ENCODE data around the gene JADE2. TPM values are rescaled to one million over a fixed set of nuclear protein-coding genes. Genes with fewer than 3 reads are reported as not detected.

The JADE2 gene
- total and polyA plus RNA-seq, 2 experiments from 2014 or later = 14.9 to 35.4 TPM

DNA sequence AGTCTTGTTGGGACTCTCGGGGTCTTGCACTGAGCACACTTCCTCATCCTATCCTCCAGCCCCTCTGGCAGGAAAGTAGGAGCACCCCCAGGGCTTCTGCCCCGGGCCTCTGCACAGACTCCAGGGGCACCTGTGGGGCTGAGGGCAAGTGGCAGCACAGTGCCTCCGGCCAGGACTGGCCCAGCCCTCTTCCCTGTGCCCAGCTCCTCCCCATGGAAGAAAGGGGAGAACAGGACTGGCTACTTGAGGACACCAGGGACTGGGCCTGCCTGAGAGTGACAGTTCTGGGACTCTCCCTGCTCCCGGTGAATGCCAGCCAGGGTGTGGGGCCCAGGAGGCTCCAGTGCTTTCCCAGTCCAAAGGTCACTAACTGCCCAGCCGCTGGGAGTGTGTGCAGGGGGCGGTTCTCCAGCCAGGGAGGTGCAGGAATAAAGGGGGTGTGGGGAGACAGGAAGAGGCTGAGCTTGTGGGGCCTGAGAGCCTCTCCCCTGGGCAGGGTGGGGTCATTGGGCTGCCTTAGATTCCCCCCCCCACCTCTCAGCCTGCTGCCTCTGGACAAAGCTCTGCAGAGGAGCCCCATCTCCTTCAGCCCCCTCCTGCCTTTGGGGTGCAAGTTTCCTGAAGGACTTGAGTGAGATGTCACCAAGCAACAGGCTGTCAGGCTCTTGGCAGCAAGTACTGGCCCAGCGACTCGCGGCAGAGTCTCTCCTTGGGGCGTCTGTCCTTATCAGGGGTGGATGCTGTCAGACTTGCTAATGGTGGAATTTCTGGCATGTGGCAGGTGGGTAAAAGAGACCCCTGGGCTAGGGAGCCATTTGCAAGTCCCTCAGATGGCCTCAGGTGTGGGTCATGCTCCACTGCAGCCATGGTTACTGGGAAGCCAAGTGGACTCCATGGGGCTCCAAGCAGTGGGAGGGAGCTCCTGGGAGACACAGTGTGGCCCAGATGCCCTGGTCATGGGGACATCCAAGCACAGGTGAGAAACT lies 19.1 kb upstream of the JADE2 start:
- Histone ChIP-seq H3K4me3 (no peak overlapping the region), H3K36me3 (replicated peaks; ENCODE audit: insufficient read depth, low read depth) (no peaks in the 10 kb centered on the region), H3K79me2 (peaks cover 20% of the 10 kb centered on the region), H4K20me1 (ENCODE audit: insufficient read depth, poor library complexity, severe bottlenecking) (no peaks in the 10 kb centered on the region), H3K9me3 (ENCODE audit: low read depth) (no peaks in the 10 kb centered on the region), H3K4me1 (ENCODE audit: insufficient read depth) (peaks cover 40% of the 10 kb centered on the region), H3K4me2 (peak overlapping the region; percentile 72), H3K27me3 (no peaks in the 10 kb centered on the region), H2AFZ (no peak overlapping the region), H3K27ac (peak overlapping the region; percentile 91), H3K9me2 (replicated peaks; ENCODE audit: insufficient read depth) (no peaks in the 10 kb centered on the region)
- 28% methylated on average over 10 of the region's 10 CpGs for WGBS (ENCODE audit: low lambda C conversion rate, missing lambda C conversion rate)
- peak; percentile 93 for DNase-seq (ENCODE audit: low spot score)
- no peak for TF ChIP-seq EZH2phosphoT487 (IDR thresholded peaks at IDR 0.05; ENCODE audit: low read depth, severe bottlenecking, unreplicated experiment)
- TF ChIP-seq, protein P1, sequence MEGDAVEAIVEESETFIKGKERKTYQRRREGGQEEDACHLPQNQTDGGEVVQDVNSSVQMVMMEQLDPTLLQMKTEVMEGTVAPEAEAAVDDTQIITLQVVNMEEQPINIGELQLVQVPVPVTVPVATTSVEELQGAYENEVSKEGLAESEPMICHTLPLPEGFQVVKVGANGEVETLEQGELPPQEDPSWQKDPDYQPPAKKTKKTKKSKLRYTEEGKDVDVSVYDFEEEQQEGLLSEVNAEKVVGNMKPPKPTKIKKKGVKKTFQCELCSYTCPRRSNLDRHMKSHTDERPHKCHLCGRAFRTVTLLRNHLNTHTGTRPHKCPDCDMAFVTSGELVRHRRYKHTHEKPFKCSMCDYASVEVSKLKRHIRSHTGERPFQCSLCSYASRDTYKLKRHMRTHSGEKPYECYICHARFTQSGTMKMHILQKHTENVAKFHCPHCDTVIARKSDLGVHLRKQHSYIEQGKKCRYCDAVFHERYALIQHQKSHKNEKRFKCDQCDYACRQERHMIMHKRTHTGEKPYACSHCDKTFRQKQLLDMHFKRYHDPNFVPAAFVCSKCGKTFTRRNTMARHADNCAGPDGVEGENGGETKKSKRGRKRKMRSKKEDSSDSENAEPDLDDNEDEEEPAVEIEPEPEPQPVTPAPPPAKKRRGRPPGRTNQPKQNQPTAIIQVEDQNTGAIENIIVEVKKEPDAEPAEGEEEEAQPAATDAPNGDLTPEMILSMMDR (IDR thresholded peaks at IDR 0.05; ENCODE audit: poor library complexity) = no peak
- no peak for TF ChIP-seq EZH2 (IDR thresholded peaks at IDR 0.05; ENCODE audit: borderline replicate concordance)

DNA sequence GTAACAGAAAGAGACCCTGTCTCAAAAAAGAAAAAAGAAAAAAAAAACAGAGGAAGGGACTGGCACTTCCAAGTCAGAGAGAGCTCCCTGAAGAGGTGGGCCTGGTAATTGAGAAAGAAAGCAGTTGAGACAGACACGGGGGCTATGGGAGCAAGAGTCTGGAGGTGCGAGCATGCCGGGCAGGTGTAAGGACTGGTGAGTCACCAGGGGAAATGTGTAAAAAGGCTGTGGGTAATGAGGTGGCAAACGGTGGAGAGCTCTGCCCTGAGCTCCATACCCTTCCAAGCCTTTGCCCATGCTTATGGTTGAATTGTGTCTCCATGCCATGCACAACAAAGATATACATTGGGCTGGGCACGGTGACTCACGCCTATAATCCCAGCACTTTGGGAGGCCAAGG lies 18.0 kb upstream of the JADE2 start:
- peaks cover 51% of the 10 kb centered on the region for H3K4me1 ChIP-seq (ENCODE audit: insufficient read depth)
- peak overlapping the region; percentile 91 for H3K27ac ChIP-seq
- no peak overlapping the region for H3K4me3 ChIP-seq
- H3K79me2 ChIP-seq = peaks cover 20% of the 10 kb centered on the region
- DNase-seq (ENCODE audit: low spot score) = no peak
- H3K27me3 ChIP-seq = no peaks in the 10 kb centered on the region
- H3K9me2 ChIP-seq (replicated peaks; ENCODE audit: insufficient read depth) = no peaks in the 10 kb centered on the region
- peak overlapping the region; percentile 72 for H3K4me2 ChIP-seq
- no peaks in the 10 kb centered on the region for H3K36me3 ChIP-seq (replicated peaks; ENCODE audit: insufficient read depth, low read depth)
- 80% methylated on average over 6 of the region's 6 CpGs for WGBS (ENCODE audit: low lambda C conversion rate, missing lambda C conversion rate)
- H2AFZ ChIP-seq = no peak overlapping the region
- TF ChIP-seq, protein P1 (IDR thresholded peaks at IDR 0.05; ENCODE audit: poor library complexity) = no peak
- TF ChIP-seq EZH2 (IDR thresholded peaks at IDR 0.05; ENCODE audit: borderline replicate concordance) = no peak
- no peak for TF ChIP-seq EZH2phosphoT487 (IDR thresholded peaks at IDR 0.05; ENCODE audit: low read depth, severe bottlenecking, unreplicated experiment)
- no peaks in the 10 kb centered on the region for H3K9me3 ChIP-seq (ENCODE audit: low read depth)
- no peaks in the 10 kb centered on the region for H4K20me1 ChIP-seq (ENCODE audit: insufficient read depth, poor library complexity, severe bottlenecking)

DNA sequence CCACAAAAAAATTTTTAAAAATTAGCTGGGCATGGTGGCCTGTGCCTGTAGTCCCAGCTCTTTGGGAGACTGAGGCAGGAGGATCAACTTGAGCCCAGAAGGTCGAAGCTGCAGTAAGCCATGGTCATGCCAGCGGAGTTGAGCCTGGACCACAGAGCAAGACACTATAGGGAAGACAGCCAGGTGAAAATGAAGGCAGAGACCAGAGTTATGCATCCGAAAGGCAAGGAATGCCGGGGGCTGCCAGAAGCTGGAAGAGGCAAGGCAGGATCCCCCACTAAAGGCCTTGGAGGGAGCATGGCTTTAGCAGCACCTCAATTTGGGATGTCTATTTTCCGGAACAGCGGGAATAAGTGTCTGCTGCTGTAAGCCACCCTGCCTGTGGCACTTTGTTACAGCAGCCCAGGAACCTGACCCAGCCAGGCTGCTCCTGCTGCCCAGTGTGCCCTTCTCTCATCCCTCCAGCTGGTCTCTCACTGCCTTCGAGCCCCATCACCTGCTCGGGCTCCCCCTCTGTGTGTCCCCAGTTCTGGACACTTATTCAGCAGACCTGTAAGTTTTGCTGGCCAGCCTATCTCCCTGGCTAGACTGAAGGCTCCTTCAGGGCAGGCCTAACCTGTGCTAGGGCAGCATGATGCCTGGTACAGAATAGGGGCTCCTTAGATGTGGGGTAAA lies 16.8 kb upstream of the JADE2 start:
- DNase-seq (ENCODE audit: low spot score) = no peak

More for the DNA sequence above, 16.8 kb upstream of the JADE2 start:
- Histone ChIP-seq H2AFZ (no peak overlapping the region), H3K9me2 (replicated peaks; ENCODE audit: insufficient read depth) (no peaks in the 10 kb centered on the region), H3K4me2 (peak overlapping the region; percentile 9), H3K27ac (peak overlapping the region; percentile 70), H3K79me2 (peaks cover 20% of the 10 kb centered on the region), H3K27me3 (no peaks in the 10 kb centered on the region), H3K9me3 (ENCODE audit: low read depth) (no peaks in the 10 kb centered on the region), H4K20me1 (ENCODE audit: insufficient read depth, poor library complexity, severe bottlenecking) (no peaks in the 10 kb centered on the region), H3K4me1 (ENCODE audit: insufficient read depth) (peaks cover 46% of the 10 kb centered on the region), H3K36me3 (replicated peaks; ENCODE audit: insufficient read depth, low read depth) (no peaks in the 10 kb centered on the region), H3K4me3 (no peak overlapping the region)
- WGBS (ENCODE audit: low lambda C conversion rate, missing lambda C conversion rate) = 94% methylated on average over 8 of the region's 8 CpGs
- no peak for TF ChIP-seq EZH2 (IDR thresholded peaks at IDR 0.05; ENCODE audit: borderline replicate concordance)
- no peak for TF ChIP-seq EZH2phosphoT487 (IDR thresholded peaks at IDR 0.05; ENCODE audit: low read depth, severe bottlenecking, unreplicated experiment)
- TF ChIP-seq, protein P1 (IDR thresholded peaks at IDR 0.05; ENCODE audit: poor library complexity) = no peak
